ENCODE data around the gene DXO.
"Not testable (repeated sequence)": the region's sequence is repeated elsewhere in the genome, so short reads cannot be mapped to it uniquely, and the experiment has no call there.

The DXO gene

GRCh38 chr6:31979238-31979898 is 7.4 kb upstream of the DXO start:
- no peak for DNase-seq

GRCh38 chr6:31978831-31979230 is 6.9 kb upstream of the DXO start:
- no peak for DNase-seq

GRCh38 chr6:31977816-31978431 is 6.0 kb upstream of the DXO start:
- DNase-seq, result no peak

GRCh38 chr6:31976065-31976464 is 4.1 kb upstream of the DXO start:
- DNase-seq, result not testable (repeated sequence)

GRCh38 chr6:31972709-31973350 is 892 bp upstream of the DXO start:
- peak in 1 of 14 donors; percentile 52 for DNase-seq

GRCh38 chr6:31971279-31971992 is 502 bp downstream of the DXO start:
- peak in 1 of 14 donors; percentile 48 for DNase-seq

- DNase-seq, result no peak
Observed at GRCh38 chr6:31970604-31971271, 1.2 kb downstream of the DXO start.

- no peak for DNase-seq
Observed at GRCh38 chr6:31969712-31970603, 2.0 kb downstream of the DXO start.

GRCh38 chr6:31968791-31969711 is 2.9 kb downstream of the DXO start:
- DNase-seq, result no peak

- no peak for DNase-seq
Observed at GRCh38 chr6:31968326-31968725, 3.6 kb downstream of the DXO start.

- no peak for DNase-seq
Observed at GRCh38 chr6:31967926-31968320, 4.0 kb downstream of the DXO start.

- DNase-seq, result no peak
Observed at GRCh38 chr6:31966997-31967925, 4.7 kb downstream of the DXO start.

GRCh38 chr6:31966506-31966905 is 5.4 kb downstream of the DXO start:
- DNase-seq, result no peak

GRCh38 chr6:31965700-31966099 is 6.2 kb downstream of the DXO start:
- DNase-seq, result no peak

- DNase-seq, result no peak
Observed at GRCh38 chr6:31963921-31964320, 8.0 kb downstream of the DXO start.

GRCh38 chr6:31961616-31962015 is 10.3 kb downstream of the DXO start:
- DNase-seq, result no peak

- DNase-seq, result peak; percentile 80 to 99 (median 95)
Observed at GRCh38 chr6:31958741-31959739, 12.9 kb downstream of the DXO start, which contains the start of the genes NELFE and SKIC2. NELFE (minus strand) TSS chr6:31958971; CDS start chr6:31958446, 525 bp downstream. SKIC2 (plus strand) TSS chr6:31959175; CDS start chr6:31959193, 18 bp downstream.

GRCh38 chr6:31958412-31958740 is 13.6 kb downstream of the DXO start:
- DNase-seq, result no peak

Measured in C1 segment of cervical spinal cord (tissue), 14 donors.